Glutamatergic neuron (in vitro differentiated cells): ENCODE measurements around the gene DAB2IP. TPM values are rescaled to one million over a fixed set of nuclear protein-coding genes. Genes with fewer than 3 reads are reported as not detected.

ENCODE experiments used
- DNase-seq: peaks from one replicate; pipeline ENCODE4 v3.0.0; 2022
- H3K27ac Mint-ChIP-seq: one replicate; pipeline ENCODE4 v1.8.0; 2020; ENCODE audit warnings: mild to moderate bottlenecking, mixed read lengths, inconsistent platforms; ENCODE audit not compliant: unreplicated experiment
- H3K27me3 Mint-ChIP-seq: one replicate; pipeline ENCODE4 v1.8.0; 2020; ENCODE audit warnings: mild to moderate bottlenecking, moderate library complexity, mixed read lengths, inconsistent platforms; ENCODE audit not compliant: unreplicated experiment
- H3K36me3 Mint-ChIP-seq: one replicate; pipeline ENCODE4 v1.8.0; 2020; ENCODE audit warnings: mild to moderate bottlenecking, mixed read lengths, inconsistent platforms; ENCODE audit not compliant: unreplicated experiment
- H3K4me1 Mint-ChIP-seq: one replicate; pipeline ENCODE4 v1.8.0; 2020; ENCODE audit warnings: mild to moderate bottlenecking, low read depth, mixed read lengths, inconsistent platforms; ENCODE audit not compliant: unreplicated experiment
- H3K4me3 Mint-ChIP-seq: one replicate; pipeline ENCODE4 v1.8.0; 2020; ENCODE audit warnings: mild to moderate bottlenecking, mixed read lengths, inconsistent platforms; ENCODE audit not compliant: unreplicated experiment
- H3K9me3 Mint-ChIP-seq: one replicate; pipeline ENCODE4 v1.8.0; 2020; ENCODE audit warnings: mild to moderate bottlenecking, moderate library complexity, mixed read lengths, inconsistent platforms; ENCODE audit not compliant: unreplicated experiment
- total RNA-seq: library from RNA; stranded (reverse); fragmentation: NEBNext Ultra II Directional; extraction: Animal tissue kit (Norgen Biotek cat#: 25700); gene quantifications from one replicate; pipeline ENCODE4 v1.2.1, GENCODE V29; 2021; ENCODE audit not compliant: unreplicated experiment
- TF ChIP-seq, protein P1 (sequence below): fragments of 200-600 bp; sonication (generic); IDR thresholded peaks from one replicate; pipeline ENCODE4 v1.5.0; 2021; ENCODE audit not compliant: partially characterized antibody, unreplicated experiment

Gene DAB2IP
- total RNA-seq, 1 donor from 2014 or later, result 32.9 TPM

DNA sequence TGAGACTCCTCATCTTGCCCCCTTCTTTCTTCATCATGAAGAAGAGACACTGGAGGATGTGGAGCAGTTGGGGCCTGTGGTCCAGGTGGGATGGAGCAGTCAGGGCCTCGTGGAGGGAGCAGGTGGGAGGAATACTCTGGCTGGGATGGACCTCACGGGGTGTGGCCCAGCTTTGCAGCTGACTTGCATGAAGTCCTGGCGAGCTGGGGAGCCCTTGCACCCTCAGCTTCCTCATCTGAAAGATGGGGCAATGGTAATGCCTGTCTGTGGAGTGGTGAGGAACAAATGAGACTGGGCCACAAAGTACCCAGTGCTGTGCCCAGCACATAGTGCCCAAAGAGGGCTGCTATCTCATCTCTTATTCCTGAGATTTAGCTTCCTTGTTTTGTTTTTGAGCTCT, 91.5 kb downstream of the DAB2IP start:
- TF ChIP-seq, protein P1, sequence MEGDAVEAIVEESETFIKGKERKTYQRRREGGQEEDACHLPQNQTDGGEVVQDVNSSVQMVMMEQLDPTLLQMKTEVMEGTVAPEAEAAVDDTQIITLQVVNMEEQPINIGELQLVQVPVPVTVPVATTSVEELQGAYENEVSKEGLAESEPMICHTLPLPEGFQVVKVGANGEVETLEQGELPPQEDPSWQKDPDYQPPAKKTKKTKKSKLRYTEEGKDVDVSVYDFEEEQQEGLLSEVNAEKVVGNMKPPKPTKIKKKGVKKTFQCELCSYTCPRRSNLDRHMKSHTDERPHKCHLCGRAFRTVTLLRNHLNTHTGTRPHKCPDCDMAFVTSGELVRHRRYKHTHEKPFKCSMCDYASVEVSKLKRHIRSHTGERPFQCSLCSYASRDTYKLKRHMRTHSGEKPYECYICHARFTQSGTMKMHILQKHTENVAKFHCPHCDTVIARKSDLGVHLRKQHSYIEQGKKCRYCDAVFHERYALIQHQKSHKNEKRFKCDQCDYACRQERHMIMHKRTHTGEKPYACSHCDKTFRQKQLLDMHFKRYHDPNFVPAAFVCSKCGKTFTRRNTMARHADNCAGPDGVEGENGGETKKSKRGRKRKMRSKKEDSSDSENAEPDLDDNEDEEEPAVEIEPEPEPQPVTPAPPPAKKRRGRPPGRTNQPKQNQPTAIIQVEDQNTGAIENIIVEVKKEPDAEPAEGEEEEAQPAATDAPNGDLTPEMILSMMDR, result no peak
- Mint-ChIP-seq H3K4me3 (peak overlapping the region; percentile 43), H3K27ac (no peak overlapping the region), H3K27me3 (peaks cover 9% of the 10 kb centered on the region), H3K9me3 (peaks cover 13% of the 10 kb centered on the region), H3K36me3 (no peaks in the 10 kb centered on the region), H3K4me1 (peaks cover 33% of the 10 kb centered on the region)
- no peak for DNase-seq

DNA sequence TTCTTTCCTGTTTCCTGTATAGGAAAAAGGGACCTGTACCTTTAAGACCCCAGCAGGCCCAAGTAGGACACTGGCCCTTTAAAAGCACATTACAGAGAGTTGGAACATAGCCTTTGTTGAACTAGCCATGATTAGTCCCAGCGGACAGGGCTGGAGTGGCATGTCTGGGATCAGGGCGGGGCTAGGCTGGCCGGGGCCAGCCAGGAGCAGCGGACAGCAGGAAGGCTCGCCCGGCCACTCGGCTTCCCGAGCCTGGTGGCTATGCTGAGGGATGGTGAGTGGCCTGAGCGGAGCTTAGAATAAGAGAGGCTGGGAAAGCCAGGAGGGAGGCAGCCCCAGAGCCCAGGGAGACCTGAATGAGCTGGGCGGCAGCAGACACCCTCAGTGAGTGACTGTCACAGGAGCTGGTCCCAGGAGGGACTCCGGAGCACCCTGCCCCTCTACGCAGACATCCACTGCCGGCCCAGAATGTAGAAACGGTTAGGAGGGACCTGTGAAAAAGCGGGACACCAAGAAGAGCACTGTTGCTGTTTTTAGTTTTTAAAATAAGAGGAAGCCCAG, 92.1 kb downstream of the DAB2IP start:
- H3K4me1 Mint-ChIP-seq, result peaks cover 33% of the 10 kb centered on the region
- TF ChIP-seq, protein P1, result no peak
- no peaks in the 10 kb centered on the region for H3K36me3 Mint-ChIP-seq

DNA sequence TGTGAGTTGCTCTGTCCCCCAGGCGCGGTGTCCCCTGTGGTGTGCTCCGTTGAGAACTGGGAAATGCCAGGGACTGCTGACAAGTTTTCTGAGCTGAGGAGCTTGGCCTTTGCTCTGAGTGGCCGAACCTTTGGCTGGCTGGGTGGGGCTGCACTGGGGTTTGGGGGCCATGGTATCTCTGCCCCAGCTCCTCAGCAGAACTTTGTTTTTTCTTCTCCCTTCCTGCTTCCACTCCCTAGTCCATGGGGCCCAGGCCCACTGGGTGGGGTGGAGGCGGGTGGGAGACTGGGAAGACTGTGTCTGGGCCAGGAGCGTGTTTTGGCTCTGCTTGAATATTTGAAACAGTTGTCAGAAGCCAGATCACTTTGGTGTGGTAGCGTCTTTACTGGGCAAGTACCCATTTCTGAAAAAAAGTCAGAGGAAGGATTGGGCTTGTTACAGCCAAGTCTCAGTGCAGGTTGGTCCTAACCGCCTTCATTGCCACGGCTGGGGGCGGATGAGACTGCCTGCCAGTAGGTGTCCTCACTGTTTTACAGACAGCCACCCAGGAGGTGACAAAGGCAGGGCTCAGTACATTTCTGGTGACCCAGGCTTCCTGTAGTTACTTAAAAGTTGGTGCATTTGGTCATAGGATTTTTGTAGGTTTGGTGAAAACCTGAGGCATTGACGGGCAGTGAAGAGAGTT, 92.7 kb downstream of the DAB2IP start:
- Mint-ChIP-seq H3K36me3 (no peaks in the 10 kb centered on the region), H3K27ac (no peak overlapping the region), H3K27me3 (peaks cover 9% of the 10 kb centered on the region), H3K4me1 (peaks cover 29% of the 10 kb centered on the region), H3K9me3 (peaks cover 12% of the 10 kb centered on the region), H3K4me3 (no peak overlapping the region)
- DNase-seq, result peak; percentile 67
- TF ChIP-seq, protein P1, result peak; percentile 21

More for the DNA sequence above, 92.1 kb downstream of the DAB2IP start:
- peak; percentile 91 for DNase-seq
- Mint-ChIP-seq H3K27ac (no peak overlapping the region), H3K9me3 (peaks cover 12% of the 10 kb centered on the region), H3K4me3 (no peak overlapping the region), H3K27me3 (peaks cover 9% of the 10 kb centered on the region)

DNA sequence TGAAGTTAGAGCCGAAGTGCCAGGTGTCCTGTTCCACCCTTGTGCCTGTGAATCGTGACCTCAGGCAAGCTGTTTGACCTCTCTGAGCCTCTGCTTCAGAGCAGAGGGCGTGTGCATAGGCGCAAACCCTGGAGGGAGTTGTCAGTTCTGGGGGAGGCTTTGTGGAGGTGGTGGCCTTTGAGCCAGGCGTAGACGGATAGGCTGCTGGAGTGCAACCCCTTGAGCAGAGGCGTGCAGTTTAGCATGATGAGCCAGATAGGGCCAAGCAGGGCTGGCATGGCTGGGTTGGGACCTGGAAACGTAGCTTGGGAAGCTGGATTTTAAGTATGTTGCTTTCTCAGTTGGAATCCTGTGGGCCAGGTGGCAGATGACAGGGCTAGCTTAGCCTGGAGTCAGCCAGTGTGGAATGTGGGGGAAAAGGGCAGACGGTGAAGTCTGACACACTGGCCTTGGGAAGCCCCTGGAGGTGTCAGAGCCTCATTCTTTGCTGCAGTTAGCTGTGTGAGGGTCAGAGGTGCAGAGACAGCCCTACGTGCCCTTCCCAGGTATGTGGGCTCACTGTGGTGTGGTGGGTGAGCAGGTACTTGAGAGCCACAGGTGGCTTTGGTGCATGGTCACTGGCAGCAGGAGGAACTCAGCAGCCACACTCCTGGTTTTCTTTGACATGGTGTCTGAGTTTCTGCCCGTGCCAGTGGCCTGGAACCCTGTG, 93.4 kb downstream of the DAB2IP start:
- H3K4me3 Mint-ChIP-seq, result no peak overlapping the region
- peak overlapping the region; percentile 38 for H3K27ac Mint-ChIP-seq
- H3K4me1 Mint-ChIP-seq, result peaks cover 24% of the 10 kb centered on the region
- TF ChIP-seq, protein P1, result no peak
- no peaks in the 10 kb centered on the region for H3K36me3 Mint-ChIP-seq
- H3K27me3 Mint-ChIP-seq, result peaks cover 7% of the 10 kb centered on the region
- peaks cover 7% of the 10 kb centered on the region for H3K9me3 Mint-ChIP-seq
- no peak for DNase-seq

DNA sequence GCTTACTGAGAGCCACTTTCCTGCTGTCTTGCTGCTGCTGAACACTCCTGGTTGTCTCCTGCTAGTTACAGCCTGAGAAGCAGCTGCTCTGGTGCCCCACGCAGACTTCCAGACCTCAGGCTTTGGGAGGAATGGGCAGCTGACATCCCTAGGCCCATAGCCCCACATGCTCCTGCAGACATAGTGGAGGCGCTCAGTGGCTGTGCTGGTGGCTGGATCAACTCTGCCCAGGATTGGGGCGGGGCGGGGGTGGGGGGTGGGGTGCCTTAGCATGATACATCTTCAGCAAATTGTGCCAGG, 93.9 kb downstream of the DAB2IP start:
- no peaks in the 10 kb centered on the region for H3K36me3 Mint-ChIP-seq
- DNase-seq, result no peak
- peaks cover 5% of the 10 kb centered on the region for H3K27me3 Mint-ChIP-seq
- H3K4me1 Mint-ChIP-seq, result peaks cover 22% of the 10 kb centered on the region
- peak overlapping the region; percentile 38 for H3K27ac Mint-ChIP-seq
- no peak overlapping the region for H3K4me3 Mint-ChIP-seq
- H3K9me3 Mint-ChIP-seq, result peaks cover 5% of the 10 kb centered on the region
- TF ChIP-seq, protein P1, result no peak
